Measurements from ENCODE around the gene FAM98B.

DNA sequence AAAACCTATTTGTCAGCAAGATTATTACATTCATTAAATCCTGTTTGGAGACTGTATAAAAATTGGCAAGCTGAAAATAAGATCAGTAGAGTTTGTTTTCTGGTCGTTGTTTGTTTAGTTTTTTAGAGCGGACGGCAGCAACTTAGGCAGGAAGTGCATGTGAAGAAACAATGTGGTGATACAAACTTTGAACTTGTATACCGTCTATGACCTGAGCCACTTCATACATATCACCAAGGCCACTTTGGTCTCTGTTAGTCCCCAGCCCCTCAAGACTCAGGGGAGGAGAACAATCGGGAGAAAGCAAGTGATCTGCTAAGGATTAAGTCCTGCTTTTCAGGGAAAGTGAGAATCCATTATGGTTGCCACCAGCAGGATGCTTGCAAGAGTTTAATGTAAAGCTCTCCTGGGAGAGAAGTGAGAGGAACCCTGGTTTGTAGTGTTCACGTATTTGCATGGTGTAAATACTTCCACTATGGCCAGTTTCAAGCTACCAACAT lies 79.5 kb downstream of the FAM98B start:
- no peak for TF ChIP-seq HIVEP1 (CRISPR knock-in tag; IDR thresholded peaks at IDR 0.05)
- no peak for TF ChIP-seq TOE1 (CRISPR knock-in tag; IDR thresholded peaks at IDR 0.05)
- no peak for TF ChIP-seq BHLHE40 (IDR thresholded peaks at IDR 0.05; ENCODE audit: low read length)
- TF ChIP-seq SRY (CRISPR knock-in tag; IDR thresholded peaks at IDR 0.05) = no peak
- TF ChIP-seq, protein P1, sequence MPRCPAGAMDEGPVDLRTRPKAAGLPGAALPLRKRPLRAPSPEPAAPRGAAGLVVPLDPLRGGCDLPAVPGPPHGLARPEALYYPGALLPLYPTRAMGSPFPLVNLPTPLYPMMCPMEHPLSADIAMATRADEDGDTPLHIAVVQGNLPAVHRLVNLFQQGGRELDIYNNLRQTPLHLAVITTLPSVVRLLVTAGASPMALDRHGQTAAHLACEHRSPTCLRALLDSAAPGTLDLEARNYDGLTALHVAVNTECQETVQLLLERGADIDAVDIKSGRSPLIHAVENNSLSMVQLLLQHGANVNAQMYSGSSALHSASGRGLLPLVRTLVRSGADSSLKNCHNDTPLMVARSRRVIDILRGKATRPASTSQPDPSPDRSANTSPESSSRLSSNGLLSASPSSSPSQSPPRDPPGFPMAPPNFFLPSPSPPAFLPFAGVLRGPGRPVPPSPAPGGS (CRISPR knock-in tag; IDR thresholded peaks at IDR 0.05) = no peak
- TF ChIP-seq POLR2A (IDR thresholded peaks at IDR 0.05; ENCODE audit: insufficient read depth in 1 of 2, low read depth in 2 of 2, low read length in 2 of 2) = no peak
- TF ChIP-seq, protein P2, sequence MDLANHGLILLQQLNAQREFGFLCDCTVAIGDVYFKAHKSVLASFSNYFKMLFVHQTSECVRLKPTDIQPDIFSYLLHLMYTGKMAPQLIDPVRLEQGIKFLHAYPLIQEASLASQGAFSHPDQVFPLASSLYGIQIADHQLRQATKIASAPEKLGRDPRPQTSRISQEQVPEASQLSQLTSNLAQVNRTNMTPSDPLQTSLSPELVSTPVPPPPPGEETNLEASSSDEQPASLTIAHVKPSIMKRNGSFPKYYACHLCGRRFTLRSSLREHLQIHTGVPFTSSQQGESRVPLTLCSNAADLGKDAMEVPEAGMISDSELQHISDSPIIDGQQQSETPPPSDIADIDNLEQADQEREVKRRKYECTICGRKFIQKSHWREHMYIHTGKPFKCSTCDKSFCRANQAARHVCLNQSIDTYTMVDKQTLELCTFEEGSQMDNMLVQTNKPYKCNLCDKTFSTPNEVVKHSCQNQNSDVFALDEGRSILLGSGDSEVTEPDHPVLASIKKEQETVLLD (CRISPR knock-in tag; IDR thresholded peaks at IDR 0.05; ENCODE audit: low read depth) = no peak
- no peak for TF ChIP-seq EP300 (IDR thresholded peaks at IDR 0.05; ENCODE audit: low read depth in 2 of 2, low read length in 2 of 2)
- no peak for TF ChIP-seq EP300 (CRISPR knock-in tag; IDR thresholded peaks at IDR 0.05; ENCODE audit: borderline replicate concordance)
- TF ChIP-seq MTF2 (CRISPR knock-in tag; IDR thresholded peaks at IDR 0.05; ENCODE audit: borderline replicate concordance) = no peak
- no peak for TF ChIP-seq RARG (CRISPR knock-in tag; IDR thresholded peaks at IDR 0.05; ENCODE audit: low read depth)
- no peak for TF ChIP-seq SETDB1 (CRISPR knock-in tag; IDR thresholded peaks at IDR 0.05; ENCODE audit: borderline replicate concordance)
- TF ChIP-seq, protein P3, sequence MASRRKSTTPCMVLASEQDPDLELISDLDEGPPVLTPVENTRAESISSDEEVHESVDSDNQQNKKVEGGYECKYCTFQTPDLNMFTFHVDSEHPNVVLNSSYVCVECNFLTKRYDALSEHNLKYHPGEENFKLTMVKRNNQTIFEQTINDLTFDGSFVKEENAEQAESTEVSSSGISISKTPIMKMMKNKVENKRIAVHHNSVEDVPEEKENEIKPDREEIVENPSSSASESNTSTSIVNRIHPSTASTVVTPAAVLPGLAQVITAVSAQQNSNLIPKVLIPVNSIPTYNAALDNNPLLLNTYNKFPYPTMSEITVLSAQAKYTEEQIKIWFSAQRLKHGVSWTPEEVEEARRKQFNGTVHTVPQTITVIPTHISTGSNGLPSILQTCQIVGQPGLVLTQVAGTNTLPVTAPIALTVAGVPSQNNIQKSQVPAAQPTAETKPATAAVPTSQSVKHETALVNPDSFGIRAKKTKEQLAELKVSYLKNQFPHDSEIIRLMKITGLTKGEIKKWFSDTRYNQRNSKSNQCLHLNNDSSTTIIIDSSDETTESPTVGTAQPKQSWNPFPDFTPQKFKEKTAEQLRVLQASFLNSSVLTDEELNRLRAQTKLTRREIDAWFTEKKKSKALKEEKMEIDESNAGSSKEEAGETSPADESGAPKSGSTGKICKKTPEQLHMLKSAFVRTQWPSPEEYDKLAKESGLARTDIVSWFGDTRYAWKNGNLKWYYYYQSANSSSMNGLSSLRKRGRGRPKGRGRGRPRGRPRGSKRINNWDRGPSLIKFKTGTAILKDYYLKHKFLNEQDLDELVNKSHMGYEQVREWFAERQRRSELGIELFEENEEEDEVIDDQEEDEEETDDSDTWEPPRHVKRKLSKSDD (CRISPR knock-in tag; IDR thresholded peaks at IDR 0.05; ENCODE audit: low read depth) = no peak
- TF ChIP-seq RFX3 (CRISPR knock-in tag; IDR thresholded peaks at IDR 0.05) = no peak
- TF ChIP-seq CENPT (CRISPR knock-in tag; IDR thresholded peaks at IDR 0.05; ENCODE audit: low read depth) = no peak
